Upper lobe of left lung (tissue), 6 donors: ENCODE results near the gene TTC34. TPM values are rescaled to one million over a fixed set of nuclear protein-coding genes. Genes with fewer than 3 reads are reported as not detected.

Experiments used
- ATAC-seq, 2 donors: fragments of 200-7000 bp; cut with Tn5 transposase; one replicate each; pipeline ENCODE4 v1.9.1; 2022; ENCODE audit warnings: mild to moderate bottlenecking in 2 of 2, moderate library complexity in 2 of 2; ENCODE audit not compliant: low FRiP score in 2 of 2
- DNase-seq, 2 donors: peaks; one replicate each; pipeline ENCODE4 v3.0.0-alpha.2; 2019 to 2020
- H3K27ac ChIP-seq, 4 donors: fragments of 200-600 bp; sonication (generic); one replicate each; pipeline ENCODE4 v1.5.1; 2016 to 2019
- H3K27me3 ChIP-seq, 4 donors: fragments of 200-600 bp; sonication (generic); one replicate each; pipeline ENCODE4 v1.5.1; 2017 to 2019
- H3K36me3 ChIP-seq, 4 donors: fragments of 200-600 bp; sonication (generic); one replicate each; pipeline ENCODE4 v1.5.1; 2016 to 2019
- H3K4me1 ChIP-seq, 4 donors: fragments of 200-600 bp; sonication (generic); one replicate each; pipeline ENCODE4 v1.5.1; 2018 to 2019
- H3K4me3 ChIP-seq, 4 donors: fragments of 200-600 bp; sonication (generic); one replicate each; pipeline ENCODE4 v1.5.1; 2017 to 2019; ENCODE audit warnings: mild to moderate bottlenecking in 2 of 4, moderate library complexity in 1 of 4
- H3K9me3 ChIP-seq, 4 donors: fragments of 200-600 bp; sonication (generic); one replicate each; pipeline ENCODE4 v1.5.1; 2018 to 2019
- EP300 ChIP-seq, 4 donors: sonication (generic); formaldehyde crosslinking; IDR thresholded peaks; one replicate each; pipeline ENCODE4 v1.5.1; 2017; ENCODE audit warnings: antibody characterized with exemption in 4 of 4, control low read depth in 2 of 4
- POLR2A ChIP-seq, 4 donors: fragments of 450-650 bp; IDR thresholded peaks; one replicate each; pipeline ENCODE4 v1.5.1; 2016 to 2017; ENCODE audit warnings: antibody characterized with exemption in 4 of 4, mild to moderate bottlenecking in 2 of 4
- POLR2AphosphoS5 ChIP-seq, 2 donors: sonication (generic); formaldehyde crosslinking; IDR thresholded peaks; one replicate each; pipeline ENCODE4 v1.5.1; 2017; ENCODE audit warnings: antibody characterized with exemption in 2 of 2
- WGBS, 2 donors: methylation state at CpG; one replicate each; pipeline ENCODE4 v1.1.5; 2017 to 2018; 5-methylcytosine and 5-hydroxymethylcytosine counted together
- total RNA-seq, 6 donors: library from RNA; depleted of rRNA in 4 of 6; stranded (reverse); fragments of >200 nt in 4 of 6; gene quantifications; one replicate each; pipeline versions ENCODE4 v1.1.0 to v1.2.1, GENCODE V29; 2016 to 2021
- TF ChIP-seq, protein P1 (sequence below), 6 experiments: fragments of 450-650 bp in 4 of 6; fragments of 200-600 bp in 2 of 6; sonication (generic) in 2 of 6; IDR thresholded peaks; one replicate each; pipeline ENCODE4 v1.5.1; 2016 to 2019; ENCODE audit warnings: antibody characterized with exemption in 6 of 6
- donor health status: DM: no; HTN: no; CAD: no; lungs with moderate emphysema.
- donor health status: DM: no; HTN: yes; CAD: no; lungs with severe emphysema.

The TTC34 gene
- total RNA-seq, 6 donors from 2014 or later = 0.76 to 4.2 (median 2.1) TPM

DNA sequence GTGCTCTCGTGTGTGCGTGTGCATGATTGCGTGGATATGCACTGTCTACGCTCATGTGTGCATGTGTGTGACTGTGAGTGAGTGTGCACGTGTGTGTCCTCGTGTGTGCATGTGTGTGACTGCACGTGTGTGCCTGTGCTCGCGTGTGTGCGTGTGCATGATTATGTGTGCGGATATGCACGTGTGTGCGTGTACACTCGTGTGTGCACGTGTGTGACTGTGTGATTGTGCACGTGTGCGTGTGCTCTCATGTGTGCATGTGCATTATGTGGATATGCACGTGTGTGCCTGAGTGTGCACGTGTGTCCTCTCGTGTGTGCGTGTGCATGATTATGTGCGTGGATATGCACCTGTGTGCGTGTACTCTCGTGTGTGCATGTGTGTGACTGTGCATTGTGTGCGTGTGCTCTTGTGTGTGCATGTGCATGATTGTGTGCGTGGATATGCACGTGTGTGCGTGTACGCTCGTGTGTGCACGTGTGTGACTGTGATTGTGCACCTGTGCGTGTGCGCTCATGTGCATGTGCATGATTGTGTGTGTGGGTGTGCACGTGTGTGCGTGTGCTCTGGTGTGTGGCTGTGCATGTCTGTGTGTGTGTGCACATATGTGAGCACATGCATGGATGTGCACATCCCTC lies 170.9 kb downstream of the TTC34 start:
- DNase-seq (peak in 1 of 2 donors; percentile 6), ATAC-seq (no peak)
- H3K4me1 ChIP-seq = peaks cover 6 to 15% (median 8%) of the 10 kb centered on the region in 4 donors
- H3K27ac ChIP-seq = no peak overlapping the region
- TF ChIP-seq POLR2AphosphoS5 (IDR thresholded peaks at IDR 0.05) = no peak
- TF ChIP-seq POLR2A (IDR thresholded peaks at IDR 0.05) = no peak
- TF ChIP-seq EP300 (IDR thresholded peaks at IDR 0.05) = no peak
- TF ChIP-seq, protein P1, sequence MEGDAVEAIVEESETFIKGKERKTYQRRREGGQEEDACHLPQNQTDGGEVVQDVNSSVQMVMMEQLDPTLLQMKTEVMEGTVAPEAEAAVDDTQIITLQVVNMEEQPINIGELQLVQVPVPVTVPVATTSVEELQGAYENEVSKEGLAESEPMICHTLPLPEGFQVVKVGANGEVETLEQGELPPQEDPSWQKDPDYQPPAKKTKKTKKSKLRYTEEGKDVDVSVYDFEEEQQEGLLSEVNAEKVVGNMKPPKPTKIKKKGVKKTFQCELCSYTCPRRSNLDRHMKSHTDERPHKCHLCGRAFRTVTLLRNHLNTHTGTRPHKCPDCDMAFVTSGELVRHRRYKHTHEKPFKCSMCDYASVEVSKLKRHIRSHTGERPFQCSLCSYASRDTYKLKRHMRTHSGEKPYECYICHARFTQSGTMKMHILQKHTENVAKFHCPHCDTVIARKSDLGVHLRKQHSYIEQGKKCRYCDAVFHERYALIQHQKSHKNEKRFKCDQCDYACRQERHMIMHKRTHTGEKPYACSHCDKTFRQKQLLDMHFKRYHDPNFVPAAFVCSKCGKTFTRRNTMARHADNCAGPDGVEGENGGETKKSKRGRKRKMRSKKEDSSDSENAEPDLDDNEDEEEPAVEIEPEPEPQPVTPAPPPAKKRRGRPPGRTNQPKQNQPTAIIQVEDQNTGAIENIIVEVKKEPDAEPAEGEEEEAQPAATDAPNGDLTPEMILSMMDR (IDR thresholded peaks at IDR 0.05) = no peak
- WGBS, 2 donors = 88 to 90% methylated on average over 35 of the region's 35 CpGs
- H3K9me3 ChIP-seq = no peaks in the 10 kb centered on the region
- H3K27me3 ChIP-seq = peaks cover 0 to 42% (median 25%) of the 10 kb centered on the region in 4 donors
- no peaks in the 10 kb centered on the region for H3K36me3 ChIP-seq
- H3K4me3 ChIP-seq = no peak overlapping the region

DNA sequence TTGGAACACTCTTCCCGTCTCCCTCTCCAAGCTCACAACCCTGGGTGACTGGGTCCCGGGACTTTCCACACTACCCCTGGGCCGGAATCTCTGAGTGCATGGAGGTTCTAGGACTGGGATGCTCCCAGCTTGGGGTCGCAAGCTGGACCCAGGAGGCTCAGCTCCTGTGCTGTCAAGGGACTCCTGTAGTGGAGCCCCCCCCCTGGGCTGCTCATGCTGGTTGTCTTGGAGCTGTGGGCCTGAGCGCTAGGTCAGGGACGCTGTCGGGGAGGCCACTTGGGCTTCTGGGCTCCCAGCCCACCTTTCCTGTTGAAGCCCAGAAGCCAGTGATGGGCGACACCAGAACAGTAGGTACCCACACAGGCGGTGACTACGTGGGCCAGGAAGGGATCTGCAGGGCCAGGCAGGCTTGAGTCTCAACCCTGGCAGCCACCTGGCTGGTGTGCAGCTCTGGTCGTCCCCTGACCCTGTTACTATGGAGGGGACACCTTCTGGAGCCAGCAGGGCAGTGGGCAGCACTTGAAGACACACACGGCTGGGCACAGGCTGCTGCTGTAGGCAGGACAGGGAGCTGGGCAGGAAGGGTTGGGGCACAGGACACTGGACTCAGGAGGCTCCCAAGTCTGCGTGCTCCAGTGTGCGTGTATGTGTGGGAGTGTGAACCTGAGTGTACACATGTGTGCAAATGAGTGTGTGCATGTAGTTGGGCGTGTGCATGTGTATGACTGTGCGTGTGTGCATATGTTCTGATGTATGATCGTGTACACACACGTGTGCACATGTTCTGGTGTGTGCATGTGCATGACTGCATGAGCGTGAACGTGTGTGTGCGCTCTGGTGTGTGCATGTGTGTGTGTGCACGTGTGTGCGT lies 171.6 kb downstream of the TTC34 start:
- WGBS, 2 donors = 80 to 90% methylated on average over 15 to 22 of the region's 23 CpGs
- Histone ChIP-seq H3K4me3 (no peak overlapping the region), H3K27ac (no peak overlapping the region), H3K36me3 (no peaks in the 10 kb centered on the region), H3K4me1 (peaks cover 6 to 15% (median 8%) of the 10 kb centered on the region in 4 donors), H3K27me3 (peaks cover 0 to 42% (median 25%) of the 10 kb centered on the region in 4 donors), H3K9me3 (no peaks in the 10 kb centered on the region)
- TF ChIP-seq, protein P1 (IDR thresholded peaks at IDR 0.05) = no peak
- TF ChIP-seq POLR2A (IDR thresholded peaks at IDR 0.05) = no peak
- TF ChIP-seq POLR2AphosphoS5 (IDR thresholded peaks at IDR 0.05) = no peak
- no peak for TF ChIP-seq EP300 (IDR thresholded peaks at IDR 0.05)
- DNase-seq (peak in 1 of 2 donors; percentile 32), ATAC-seq (peak in 1 of 2 donors; percentile 13)

DNA sequence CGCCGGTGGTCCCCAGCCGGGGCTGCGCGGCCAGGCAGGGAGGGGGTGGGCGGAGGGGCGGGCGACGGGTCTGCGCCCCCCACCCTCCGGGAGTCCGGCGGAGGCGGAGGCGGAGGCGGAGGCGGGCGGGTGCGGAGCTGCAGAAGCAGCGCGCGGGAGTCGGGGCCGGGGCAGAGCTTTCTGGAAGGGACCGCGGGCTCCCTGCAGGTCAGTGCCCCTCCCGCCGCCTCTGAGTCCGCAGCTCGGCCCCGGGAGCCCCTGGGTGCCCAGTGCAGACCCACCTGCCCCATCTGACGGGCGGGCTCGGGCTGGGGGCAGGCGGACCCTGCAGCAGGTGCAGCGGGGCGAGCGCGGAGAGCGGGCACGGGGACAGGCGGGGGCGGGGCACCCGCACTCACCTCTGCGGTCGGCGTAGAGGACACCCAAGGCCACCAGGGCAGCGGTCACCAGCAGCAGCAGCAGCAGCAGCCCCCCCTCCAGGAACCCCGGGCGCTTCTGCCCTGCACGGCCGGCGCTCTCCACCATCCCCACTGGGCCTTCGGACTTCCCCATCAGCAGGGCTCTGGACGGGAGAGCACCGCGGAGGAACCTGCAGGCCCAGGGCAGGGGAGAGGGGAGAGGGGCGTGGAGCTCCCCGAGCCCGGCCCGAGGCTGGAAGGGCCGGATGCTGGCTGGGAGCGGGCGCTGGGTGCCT lies 172.4 kb downstream of the TTC34 start:
- 0 to 9% methylated on average over 1 to 9 of the region's 64 CpGs for WGBS, 2 donors
- ATAC-seq (no peak), DNase-seq (peak in 1 of 2 donors; percentile 75)
- Histone ChIP-seq H3K36me3 (no peaks in the 10 kb centered on the region), H3K4me1 (peaks cover 6 to 15% (median 8%) of the 10 kb centered on the region in 4 donors), H3K27me3 (peaks cover 0 to 42% (median 25%) of the 10 kb centered on the region in 4 donors), H3K4me3 (no peak overlapping the region), H3K9me3 (no peaks in the 10 kb centered on the region), H3K27ac (no peak overlapping the region)
- TF ChIP-seq POLR2A (IDR thresholded peaks at IDR 0.05) (no peak), POLR2AphosphoS5 (IDR thresholded peaks at IDR 0.05) (no peak)

DNA sequence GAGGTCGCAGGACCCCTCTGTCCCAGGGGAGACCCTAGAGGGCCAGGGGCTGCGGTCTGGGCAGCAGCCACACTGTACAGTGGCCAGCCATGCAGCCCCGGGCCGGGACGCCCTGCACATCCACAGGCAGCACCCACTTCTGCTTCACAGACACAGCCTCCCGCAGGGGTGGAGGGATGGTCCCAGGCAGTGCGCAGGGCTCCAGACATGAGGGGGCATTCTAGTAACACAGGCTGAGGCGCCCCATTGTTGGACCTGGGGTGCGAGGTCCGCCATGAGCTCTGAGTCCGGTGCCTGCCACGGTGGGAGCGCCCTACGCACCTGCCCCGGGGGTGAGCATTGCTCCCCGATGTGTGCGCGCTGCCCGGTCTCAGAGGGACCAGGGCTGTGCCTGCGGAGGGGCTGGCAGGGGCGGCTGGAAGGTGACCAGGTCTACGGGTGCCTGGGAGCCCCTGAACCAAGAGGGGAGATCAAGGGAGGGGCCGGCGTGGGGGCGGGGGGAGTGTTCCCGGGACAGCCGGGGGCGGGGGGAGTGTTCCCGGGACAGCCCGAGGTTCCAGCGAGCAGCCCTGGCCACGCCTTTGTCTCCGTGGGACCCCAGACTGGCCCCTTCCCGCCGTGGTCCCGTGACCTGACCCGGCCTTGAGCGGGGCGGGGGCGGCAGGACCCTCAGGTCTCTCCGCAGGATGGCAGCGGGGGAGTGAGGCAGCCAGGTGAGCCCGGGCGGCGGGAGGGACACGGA lies 173.1 kb downstream of the TTC34 start:
- peak in 1 of 2 donors; percentile 70 for DNase-seq
- Histone ChIP-seq H3K36me3 (no peaks in the 10 kb centered on the region), H3K27me3 (peaks cover 0 to 36% (median 22%) of the 10 kb centered on the region in 4 donors), H3K4me3 (no peak overlapping the region), H3K4me1 (peaks cover 6 to 15% (median 8%) of the 10 kb centered on the region in 4 donors), H3K27ac (no peak overlapping the region), H3K9me3 (no peaks in the 10 kb centered on the region)
- peak in 1 of 2 donors; percentile 20 for ATAC-seq
- WGBS, 2 donors = 8% methylated on average over 5 of the region's 46 CpGs; no CpG with 5 or more reads in 1 of the 2 donors
- TF ChIP-seq POLR2AphosphoS5 (IDR thresholded peaks at IDR 0.05) (no peak), POLR2A (IDR thresholded peaks at IDR 0.05) (no peak), EP300 (IDR thresholded peaks at IDR 0.05) (no peak)
- TF ChIP-seq, protein P1 (IDR thresholded peaks at IDR 0.05) = no peak
